MM.1S (cell line): ENCODE data around the gene LYRM9.

Experiments used
- DNase-seq: peaks from one replicate; pipeline ENCODE4 v3.0.0-alpha.2; 2015
- H2AFZ ChIP-seq: fragments of 300-600 bp; sonication (generic); 2 replicates; pipeline ENCODE4 v1.6.0; 2016; ENCODE audit warnings: antibody characterized with exemption, low read length
- H3F3A ChIP-seq: fragments of 300-600 bp; sonication (generic); 2 replicates; pipeline ENCODE4 v1.6.1; 2016; ENCODE audit warnings: mild to moderate bottlenecking, antibody characterized with exemption, low read length, moderate library complexity, mixed read lengths; ENCODE audit not compliant: insufficient read depth
- H3K27ac ChIP-seq: fragments of 300-600 bp; sonication (generic); 2 replicates; pipeline ENCODE4 v1.5.1; 2016; ENCODE audit warnings: mild to moderate bottlenecking, low read length
- H3K27me3 ChIP-seq: fragments of 300-600 bp; sonication (generic); replicated peaks from 2 replicates; pipeline ENCODE4 v1.6.0; 2016; ENCODE audit warnings: low read length; ENCODE audit not compliant: insufficient read depth
- H3K36me3 ChIP-seq: fragments of 300-600 bp; sonication (generic); replicated peaks from 2 replicates; pipeline ENCODE4 v1.6.1; 2016; ENCODE audit warnings: mild to moderate bottlenecking, low read length, mixed read lengths; ENCODE audit not compliant: insufficient read depth
- H3K4me1 ChIP-seq: fragments of 300-600 bp; sonication (generic); 2 replicates; pipeline ENCODE4 v1.6.1; 2016; ENCODE audit warnings: low read length, mixed read lengths
- H3K4me2 ChIP-seq: fragments of 300-600 bp; sonication (generic); 2 replicates; pipeline ENCODE4 v1.6.0; 2016; ENCODE audit warnings: low read depth, low read length
- H3K4me3 ChIP-seq: fragments of 300-600 bp; sonication (generic); 2 replicates; pipeline ENCODE4 v1.5.1; 2016; ENCODE audit warnings: low read length, mixed read lengths
- H3K79me2 ChIP-seq: fragments of 300-600 bp; sonication (generic); 2 replicates; pipeline ENCODE4 v1.6.1; 2016; ENCODE audit warnings: mixed run types, low read length, mixed read lengths
- H3K9ac ChIP-seq: fragments of 300-600 bp; sonication (generic); 2 replicates; pipeline ENCODE4 v1.6.1; 2016; ENCODE audit warnings: low read length, mixed read lengths
- H3K9me2 ChIP-seq: fragments of 300-600 bp; sonication (generic); replicated peaks from 2 replicates; pipeline ENCODE4 v1.6.1; 2016; ENCODE audit warnings: mild to moderate bottlenecking, low read length, mixed read lengths; ENCODE audit not compliant: insufficient read depth
- H3K9me3 ChIP-seq: fragments of 300-600 bp; sonication (generic); replicated peaks from 2 replicates; pipeline ENCODE4 v1.6.1; 2016; ENCODE audit warnings: mild to moderate bottlenecking, low read length, mixed read lengths; ENCODE audit not compliant: insufficient read depth
- H4K20me1 ChIP-seq: fragments of 300-600 bp; sonication (generic); 2 replicates; pipeline ENCODE4 v1.6.1; 2016; ENCODE audit warnings: mild to moderate bottlenecking, low read length, moderate library complexity, mixed read lengths; ENCODE audit not compliant: insufficient read depth
- EZH2 ChIP-seq: fragments of 300-600 bp; sonication (generic); optimal IDR thresholded peaks from 2 replicates; pipeline ENCODE3; 2017; ENCODE audit warnings: low read depth, mild to moderate bottlenecking, antibody characterized with exemption, low read length, mixed read lengths
- EZH2phosphoT487 ChIP-seq: fragments of 300-600 bp; sonication (generic); IDR thresholded peaks from 2 replicates; pipeline ENCODE4 v1.6.1; 2018; ENCODE audit warnings: antibody characterized with exemption, low read length
- TF ChIP-seq, protein P1 (sequence below): fragments of 300-600 bp; sonication (generic); IDR thresholded peaks from 2 replicates; pipeline ENCODE4 v1.5.1; 2016; ENCODE audit warnings: antibody characterized with exemption, low read length, mixed read lengths

LYRM9 gene

DNA sequence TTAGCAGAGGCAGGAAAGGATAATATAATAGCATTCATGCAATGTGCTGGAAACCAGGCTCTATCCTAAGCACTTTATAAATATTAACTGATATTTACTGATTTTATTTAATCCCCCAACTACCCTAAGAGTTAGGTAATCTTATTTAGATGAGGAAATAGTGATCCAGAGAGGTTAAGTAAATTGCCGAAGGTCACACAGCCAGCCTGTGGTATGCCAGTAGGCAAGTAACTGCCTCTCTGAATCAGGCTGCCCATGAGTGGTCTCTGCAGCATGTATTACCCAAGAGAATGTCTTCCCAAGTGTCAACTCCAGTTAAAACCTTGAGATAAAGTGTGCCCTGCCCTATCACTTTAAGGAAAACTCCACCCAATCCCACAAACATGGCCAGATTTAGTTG lies 25.3 kb upstream of the LYRM9 start:
- no peaks in the 10 kb centered on the region for H3K36me3 ChIP-seq
- H3K27me3 ChIP-seq: no peaks in the 10 kb centered on the region
- no peaks in the 10 kb centered on the region for H3K9me2 ChIP-seq
- H4K20me1 ChIP-seq: no peaks in the 10 kb centered on the region
- DNase-seq: no peak
- no peak overlapping the region for H3K9ac ChIP-seq
- H3K4me2 ChIP-seq: no peak overlapping the region
- H3K79me2 ChIP-seq: no peaks in the 10 kb centered on the region
- TF ChIP-seq, protein P1, sequence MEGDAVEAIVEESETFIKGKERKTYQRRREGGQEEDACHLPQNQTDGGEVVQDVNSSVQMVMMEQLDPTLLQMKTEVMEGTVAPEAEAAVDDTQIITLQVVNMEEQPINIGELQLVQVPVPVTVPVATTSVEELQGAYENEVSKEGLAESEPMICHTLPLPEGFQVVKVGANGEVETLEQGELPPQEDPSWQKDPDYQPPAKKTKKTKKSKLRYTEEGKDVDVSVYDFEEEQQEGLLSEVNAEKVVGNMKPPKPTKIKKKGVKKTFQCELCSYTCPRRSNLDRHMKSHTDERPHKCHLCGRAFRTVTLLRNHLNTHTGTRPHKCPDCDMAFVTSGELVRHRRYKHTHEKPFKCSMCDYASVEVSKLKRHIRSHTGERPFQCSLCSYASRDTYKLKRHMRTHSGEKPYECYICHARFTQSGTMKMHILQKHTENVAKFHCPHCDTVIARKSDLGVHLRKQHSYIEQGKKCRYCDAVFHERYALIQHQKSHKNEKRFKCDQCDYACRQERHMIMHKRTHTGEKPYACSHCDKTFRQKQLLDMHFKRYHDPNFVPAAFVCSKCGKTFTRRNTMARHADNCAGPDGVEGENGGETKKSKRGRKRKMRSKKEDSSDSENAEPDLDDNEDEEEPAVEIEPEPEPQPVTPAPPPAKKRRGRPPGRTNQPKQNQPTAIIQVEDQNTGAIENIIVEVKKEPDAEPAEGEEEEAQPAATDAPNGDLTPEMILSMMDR: no peak
- TF ChIP-seq EZH2phosphoT487: no peak
- no peak for TF ChIP-seq EZH2
- H3K9me3 ChIP-seq: no peaks in the 10 kb centered on the region
- H3K4me1 ChIP-seq: no peaks in the 10 kb centered on the region
- no peak overlapping the region for H2AFZ ChIP-seq
- H3K27ac ChIP-seq: no peak overlapping the region
- no peaks in the 10 kb centered on the region for H3F3A ChIP-seq
- no peak overlapping the region for H3K4me3 ChIP-seq

DNA sequence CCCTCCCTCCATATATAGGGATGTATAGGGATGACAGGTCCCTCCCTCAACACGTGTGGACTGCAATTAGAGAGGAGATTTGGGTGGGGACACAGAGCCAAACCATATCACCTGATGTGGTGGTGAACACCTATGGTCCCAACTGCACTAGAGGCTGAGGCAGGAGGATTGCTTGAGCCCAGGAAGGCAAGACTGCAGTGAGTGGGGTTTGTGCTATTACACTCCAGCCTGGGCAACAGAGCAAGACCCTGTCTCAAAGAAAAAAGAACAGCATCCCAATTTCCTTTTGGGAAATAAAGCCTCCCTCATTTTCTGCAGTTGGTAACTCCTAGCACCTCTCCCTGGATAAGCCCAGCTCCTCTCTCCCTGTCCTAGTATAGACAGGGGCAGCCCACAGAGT lies 23.8 kb upstream of the LYRM9 start:
- Histone ChIP-seq H3K36me3 (no peaks in the 10 kb centered on the region), H3K79me2 (no peaks in the 10 kb centered on the region), H3K4me3 (no peak overlapping the region), H3K27me3 (no peaks in the 10 kb centered on the region), H3K9me3 (no peaks in the 10 kb centered on the region), H3K9ac (no peak overlapping the region), H3K4me1 (no peaks in the 10 kb centered on the region), H3F3A (no peaks in the 10 kb centered on the region), H3K4me2 (no peak overlapping the region), H2AFZ (no peak overlapping the region), H3K27ac (no peak overlapping the region), H4K20me1 (no peaks in the 10 kb centered on the region), H3K9me2 (no peaks in the 10 kb centered on the region)
- no peak for TF ChIP-seq EZH2
- TF ChIP-seq, protein P1: no peak
- TF ChIP-seq EZH2phosphoT487: no peak
- DNase-seq: no peak

DNA sequence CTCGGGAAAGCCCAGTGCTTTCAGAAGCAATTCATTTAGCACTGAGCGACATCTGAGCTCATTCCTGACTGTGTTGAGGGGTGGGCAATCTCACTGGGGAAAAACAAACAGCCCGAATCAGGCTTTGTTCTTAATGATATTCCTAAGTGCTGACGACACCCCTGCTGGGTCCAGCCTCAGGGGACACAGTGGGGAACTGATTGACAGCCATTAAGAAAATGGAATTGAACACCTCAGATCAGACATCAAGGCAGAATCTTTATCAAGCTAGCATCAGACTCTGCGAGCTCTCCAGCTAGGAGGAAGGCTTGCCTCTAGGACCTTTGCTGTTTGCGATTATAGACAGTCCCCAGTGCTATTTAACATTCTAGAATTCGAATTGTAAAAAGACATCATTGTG lies 22.5 kb upstream of the LYRM9 start:
- Histone ChIP-seq H3F3A (no peaks in the 10 kb centered on the region), H3K79me2 (no peaks in the 10 kb centered on the region), H3K27me3 (no peaks in the 10 kb centered on the region), H3K9me2 (no peaks in the 10 kb centered on the region), H3K27ac (no peak overlapping the region), H3K9me3 (no peaks in the 10 kb centered on the region), H3K36me3 (no peaks in the 10 kb centered on the region), H4K20me1 (no peaks in the 10 kb centered on the region), H2AFZ (no peak overlapping the region), H3K4me3 (no peak overlapping the region), H3K4me2 (no peak overlapping the region), H3K4me1 (no peaks in the 10 kb centered on the region), H3K9ac (no peak overlapping the region)
- TF ChIP-seq, protein P1: no peak
- TF ChIP-seq EZH2 (no peak), EZH2phosphoT487 (no peak)
- no peak for DNase-seq

DNA sequence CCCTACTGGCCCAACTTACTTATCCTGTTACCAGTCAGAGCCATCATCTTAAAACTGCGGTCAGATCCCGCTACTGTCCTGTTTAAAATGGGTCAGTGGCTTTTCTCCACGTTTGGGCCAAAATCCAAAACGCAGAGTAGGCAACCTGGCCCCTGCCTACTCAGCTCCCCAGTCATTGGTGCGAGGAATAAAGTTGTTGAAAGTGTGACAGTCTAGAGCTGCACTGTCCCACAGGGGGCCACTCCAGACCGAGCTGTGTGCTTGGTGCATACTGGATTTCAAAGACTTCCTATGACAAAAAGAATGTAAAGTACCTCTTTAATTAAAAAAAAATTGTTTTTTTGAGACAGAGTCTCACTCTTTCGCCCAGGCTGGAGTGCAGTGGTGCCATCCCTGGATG lies 21.2 kb upstream of the LYRM9 start:
- Histone ChIP-seq H2AFZ (no peak overlapping the region), H3K27me3 (no peaks in the 10 kb centered on the region), H3K4me1 (no peaks in the 10 kb centered on the region), H3K79me2 (no peaks in the 10 kb centered on the region), H3K4me3 (no peak overlapping the region), H3K36me3 (no peaks in the 10 kb centered on the region), H3K9me3 (no peaks in the 10 kb centered on the region), H3K9ac (no peak overlapping the region), H3K27ac (no peak overlapping the region), H3K9me2 (no peaks in the 10 kb centered on the region), H3K4me2 (no peak overlapping the region), H4K20me1 (no peaks in the 10 kb centered on the region), H3F3A (no peaks in the 10 kb centered on the region)
- no peak for DNase-seq
- TF ChIP-seq EZH2phosphoT487 (no peak), EZH2 (no peak)
- TF ChIP-seq, protein P1: no peak
